Caki2 (cell line): ENCODE results near the gene KDM5B. TPM values are rescaled to one million over a fixed set of nuclear protein-coding genes. Genes with fewer than 3 reads are reported as not detected.
A peak's percentile ranks its signal among the peaks of the same experiment; 100 is the strongest.

Source experiments
- DNase-seq: peaks from one replicate; pipeline ENCODE4 v3.0.0-alpha.2; 2015; ENCODE audit warnings: low read depth
- in situ Hi-C: cut with HindIII; loops from 2 replicates; pipeline ENCODE4 v1.10.0; 2016; ENCODE audit warnings: low sequenced_read_pairs, low pct_unique_long_range_greater_than_20kb, mixed read lengths
- total RNA-seq: library from RNA; depleted of rRNA; stranded (reverse); fragments of >200 nt; shearing (Covaris generic); gene quantifications from 2 replicates; pipeline ENCODE4 v1.2.3, GENCODE V29; 2014; ENCODE audit warnings: low replicate concordance

KDM5B gene
- total RNA-seq, 1 experiment from 2014 or later: 19.2 TPM

DNA sequence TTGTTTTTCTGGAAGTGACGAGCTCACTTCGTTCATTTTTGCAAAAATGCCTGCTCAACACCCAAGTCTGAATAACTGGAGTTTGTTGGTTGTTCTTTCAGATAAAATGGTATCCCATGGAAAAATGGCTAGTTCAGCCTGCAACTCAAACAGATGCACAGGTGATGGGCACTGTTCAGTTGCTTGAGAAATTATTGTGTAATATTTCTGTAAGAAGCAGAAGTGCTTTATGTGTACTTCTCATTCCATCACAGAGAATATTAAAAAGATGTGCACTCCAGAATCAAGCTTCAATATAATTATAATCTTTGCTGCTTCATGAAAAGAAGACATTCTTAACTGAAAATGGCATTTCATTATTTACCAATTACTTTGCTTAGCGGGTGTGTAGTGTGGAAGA, 107.0 kb downstream of the KDM5B start:
- in situ Hi-C loops: no loop called here
- DNase-seq: no peak

DNA sequence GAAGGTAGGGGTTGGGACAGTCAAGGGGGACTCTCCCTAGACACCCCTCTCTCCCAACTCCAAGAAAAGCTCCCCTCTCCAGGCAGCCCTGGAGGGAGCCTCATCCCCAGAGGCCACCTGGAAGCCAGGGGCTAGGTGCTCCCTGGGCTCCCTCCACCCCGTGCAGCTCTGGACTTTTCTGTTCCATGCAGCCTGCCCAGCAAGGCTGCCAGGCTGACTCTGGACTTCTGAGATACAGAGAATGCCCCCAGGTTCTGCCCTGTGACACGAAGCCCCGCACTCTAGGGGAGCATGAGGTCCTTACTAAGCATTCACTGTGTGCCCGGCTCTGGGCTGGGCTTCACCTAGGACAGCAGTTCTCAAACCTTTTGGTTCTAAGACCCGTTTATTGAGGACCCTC, 108.2 kb downstream of the KDM5B start:
- in situ Hi-C loops: no loop called here
- no peak for DNase-seq

DNA sequence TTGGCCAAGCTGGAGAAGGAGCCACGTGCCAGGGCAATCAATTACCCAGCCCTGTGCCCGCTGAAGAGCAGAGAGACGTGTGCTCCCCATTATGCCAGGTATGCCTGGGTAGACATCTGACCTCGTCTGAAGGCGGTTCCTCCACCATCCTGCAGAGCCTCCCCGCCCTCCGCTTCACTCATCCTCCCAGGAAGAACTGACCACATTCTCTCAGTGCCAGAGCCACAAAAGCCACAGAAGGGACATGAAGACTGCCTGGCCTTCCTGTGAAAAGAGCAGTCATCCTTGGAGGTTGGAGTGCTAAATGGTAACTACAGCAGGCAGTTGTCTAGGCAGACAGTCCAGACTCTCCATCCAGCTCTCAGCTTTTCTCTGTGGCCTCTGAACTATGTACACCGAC, 109.9 kb downstream of the KDM5B start:
- DNase-seq: no peak
- in situ Hi-C loops: no loop called here

DNA sequence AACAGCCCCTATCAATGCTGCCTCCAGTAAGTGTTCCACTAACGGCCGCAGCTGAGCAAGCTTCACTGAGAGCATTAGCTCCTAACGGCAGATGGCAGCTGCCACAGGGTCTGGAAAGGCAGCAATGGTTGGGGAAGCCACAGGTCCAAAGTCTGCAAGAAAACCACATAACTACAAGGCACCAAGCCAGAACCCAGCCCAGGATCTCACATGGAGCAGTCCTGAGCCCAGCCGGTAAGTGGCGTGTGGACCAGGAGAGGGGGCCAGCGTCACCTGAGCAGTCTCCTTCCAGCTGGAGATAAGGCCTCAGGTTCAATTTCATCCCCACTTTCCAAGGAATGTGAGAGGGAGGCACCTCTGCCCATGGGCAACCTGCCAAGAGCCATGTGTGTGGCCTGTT, 111.2 kb downstream of the KDM5B start:
- in situ Hi-C loops: no loop called here
- DNase-seq: no peak

DNA sequence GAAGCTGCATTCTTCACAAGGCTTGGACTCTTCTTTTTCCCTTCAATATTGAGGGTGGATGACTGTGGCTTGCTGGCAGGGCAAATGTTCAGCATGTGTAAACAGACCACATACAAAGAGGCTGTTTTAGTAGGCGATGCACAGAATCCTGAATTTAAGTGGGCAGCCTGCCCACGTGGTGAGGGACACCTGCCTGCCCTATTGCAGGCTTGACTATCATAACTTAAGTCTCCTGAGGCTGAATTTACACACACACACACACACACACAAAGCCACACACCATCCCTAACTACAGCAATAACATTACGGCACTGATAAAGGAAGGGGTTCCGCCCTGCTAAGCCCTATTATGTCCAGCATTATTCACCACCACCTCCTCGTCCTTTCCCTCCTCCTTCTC, 113.9 kb downstream of the KDM5B start:
- in situ Hi-C loops: no loop called here
- DNase-seq: no peak

DNA sequence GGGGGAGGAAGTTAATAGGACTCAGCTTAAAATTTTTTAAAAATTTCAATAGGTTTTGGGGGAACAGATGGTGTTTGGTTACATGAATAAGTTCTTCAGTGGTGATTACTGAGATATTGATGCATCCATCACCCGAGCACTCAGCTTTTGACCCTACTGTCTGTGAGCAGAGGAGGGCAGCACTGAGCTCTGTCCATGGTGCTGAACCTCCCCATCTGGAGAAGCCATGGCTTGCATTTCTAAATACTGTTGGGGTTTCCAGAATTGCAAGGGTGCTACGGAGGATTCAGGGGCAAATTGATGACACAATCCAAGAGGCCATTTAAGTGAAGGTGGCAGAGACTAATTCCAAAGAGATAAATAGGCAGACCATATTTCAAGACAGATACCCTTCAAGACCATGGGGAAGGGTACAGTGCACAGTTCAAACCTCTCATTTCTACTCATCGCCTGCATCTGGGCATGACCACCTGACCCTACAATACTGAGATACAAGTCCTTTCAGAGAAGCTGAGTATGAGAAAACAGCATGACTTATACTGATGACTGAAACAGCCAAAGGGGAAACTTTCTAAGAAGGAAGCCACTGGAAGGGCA, 115.2 kb downstream of the KDM5B start:
- DNase-seq: peak; percentile 39
- in situ Hi-C loops: no loop called here

DNA sequence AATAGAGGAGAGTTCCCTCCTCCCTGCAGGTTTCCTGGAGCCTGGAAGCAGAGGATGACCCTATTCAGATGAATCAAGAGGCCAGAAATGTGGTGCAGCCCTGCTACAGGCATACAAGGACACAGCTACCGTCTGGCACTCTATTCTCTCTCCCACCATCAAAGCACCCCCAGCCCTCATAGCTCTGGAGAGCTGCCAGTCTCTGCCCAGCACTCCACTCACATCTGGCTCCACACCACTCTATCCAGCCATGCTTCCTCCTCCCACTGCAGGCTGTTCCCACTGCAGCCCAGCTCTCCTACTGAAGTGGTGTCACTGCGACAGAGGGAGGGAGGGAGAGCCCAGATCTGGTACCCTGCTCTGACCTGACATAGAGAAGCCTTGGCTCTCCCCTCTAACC, 116.4 kb downstream of the KDM5B start:
- no peak for DNase-seq
- in situ Hi-C loops: no loop called here

DNA sequence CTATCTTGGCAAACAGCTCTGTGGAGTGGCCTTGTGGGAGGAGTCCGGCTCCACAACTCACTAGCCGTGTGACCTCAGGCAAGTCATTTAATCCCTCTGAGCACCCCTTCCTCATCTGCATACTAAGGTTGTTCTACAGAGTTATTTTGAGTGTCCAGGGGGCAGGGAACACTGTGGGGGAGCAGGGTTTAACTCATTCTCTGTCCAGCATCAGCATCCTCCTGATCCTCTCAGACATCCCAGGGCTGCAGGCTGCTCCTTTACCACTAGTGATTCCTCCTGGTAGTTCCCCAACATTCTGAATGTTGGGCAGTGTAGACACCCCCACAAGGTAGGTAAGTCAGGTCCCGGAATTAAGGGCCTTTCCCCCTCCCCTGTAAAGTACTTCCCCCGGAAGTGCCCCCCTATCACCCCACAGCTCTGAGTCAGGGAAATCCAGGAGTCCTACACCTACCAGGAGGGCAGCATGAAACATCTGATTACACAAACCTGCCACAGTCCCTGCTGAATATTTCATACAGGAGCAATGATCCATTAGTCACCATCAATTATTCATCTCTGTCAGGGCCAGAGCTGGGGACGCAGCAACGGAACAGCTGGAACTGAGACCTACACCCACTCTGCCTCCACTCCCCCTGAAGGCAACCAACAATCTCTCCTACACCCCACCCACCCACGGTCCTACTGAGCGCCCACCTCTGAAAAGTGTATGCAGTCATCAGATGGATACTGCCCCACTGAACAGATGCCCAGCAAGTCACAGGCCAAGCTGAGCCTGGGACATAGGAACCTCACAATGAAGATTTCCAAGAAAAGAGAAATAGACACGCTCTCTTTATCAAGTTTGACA, 118.5 kb downstream of the KDM5B start:
- no peak for DNase-seq

DNA sequence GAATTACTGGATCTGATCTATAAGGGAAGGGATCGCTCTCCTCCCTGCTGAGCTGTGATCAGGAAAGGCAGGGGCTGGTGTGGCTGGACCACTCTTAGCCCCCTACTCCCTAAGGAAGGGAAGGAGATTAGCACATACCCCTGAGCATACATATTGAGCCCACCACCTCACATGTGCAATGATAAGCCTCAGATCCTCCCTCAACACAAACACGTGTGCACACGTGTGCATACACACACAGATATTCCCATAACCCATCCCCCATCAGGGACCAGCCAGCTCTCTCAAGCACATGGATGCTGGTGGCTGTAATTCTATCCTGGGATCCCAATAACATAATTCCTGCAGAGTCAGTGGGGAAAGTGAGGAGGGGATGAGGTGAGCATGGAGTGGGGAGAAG, 119.1 kb downstream of the KDM5B start:
- no peak for DNase-seq
- in situ Hi-C loops: no loop called here

More for the DNA sequence above, 118.5 kb downstream of the KDM5B start:
- in situ Hi-C loops: no loop called here

DNA sequence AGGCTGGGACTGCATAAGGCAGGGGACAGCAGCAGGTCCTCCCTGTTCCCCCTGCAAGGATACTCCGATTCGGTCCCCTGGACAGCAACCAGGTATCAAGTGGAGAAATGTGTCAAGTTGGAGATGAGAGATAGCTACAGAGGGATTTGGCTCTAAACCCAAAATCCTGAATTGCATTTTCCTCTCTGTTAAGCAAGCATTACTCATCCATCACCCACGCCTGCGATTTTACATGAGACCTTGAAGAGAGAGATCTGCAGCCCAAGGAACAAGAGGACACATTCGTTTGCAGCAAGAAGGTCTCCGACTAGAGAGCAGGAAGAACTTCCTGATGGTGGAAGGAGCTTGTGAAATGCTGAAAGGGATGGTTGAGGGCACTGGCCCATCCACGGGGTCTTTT, 119.8 kb downstream of the KDM5B start:
- DNase-seq: no peak
- in situ Hi-C loops: no loop called here

DNA sequence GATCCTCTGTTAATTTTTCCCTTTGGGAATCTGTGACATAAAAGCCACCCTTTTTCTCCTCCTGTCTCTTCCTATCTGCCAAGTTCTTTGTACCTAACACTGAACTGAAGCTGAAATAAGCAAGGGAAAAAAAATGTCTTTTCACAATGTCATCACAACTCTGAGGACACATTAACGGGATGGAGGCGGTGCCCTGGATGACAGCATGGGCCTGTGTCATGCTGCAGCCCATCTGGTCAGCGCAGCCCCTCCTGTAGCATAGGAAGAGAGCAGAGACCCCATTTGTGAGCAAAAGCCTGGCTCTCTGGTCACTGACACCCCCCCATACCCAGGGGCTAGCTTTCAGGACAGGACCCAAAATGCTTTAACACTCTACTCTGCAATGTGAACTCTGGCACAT, 120.4 kb downstream of the KDM5B start:
- in situ Hi-C loops: no loop called here

DNA sequence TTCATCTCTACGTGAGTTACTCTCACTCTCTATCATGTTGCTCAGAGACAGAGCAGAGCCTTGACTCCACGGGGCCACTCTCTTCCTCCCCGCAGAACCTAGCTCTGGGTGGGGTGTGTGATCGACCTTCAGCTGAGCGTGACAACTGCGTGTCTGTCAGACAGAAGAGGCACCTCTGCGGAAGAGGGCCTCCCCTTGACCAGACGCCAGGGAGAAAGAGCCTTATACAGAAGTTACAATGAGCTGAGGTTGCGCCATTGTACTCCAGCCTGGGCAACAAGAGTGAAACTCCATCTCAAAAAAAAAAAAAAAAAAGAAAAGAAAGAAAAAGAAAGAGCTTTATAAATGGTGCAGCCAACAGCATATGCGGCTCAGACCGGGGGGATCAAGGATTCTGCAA, 120.9 kb downstream of the KDM5B start:
- DNase-seq: no peak
- in situ Hi-C loops: no loop called here

More for the DNA sequence above, 120.4 kb downstream of the KDM5B start:
- no peak for DNase-seq

DNA sequence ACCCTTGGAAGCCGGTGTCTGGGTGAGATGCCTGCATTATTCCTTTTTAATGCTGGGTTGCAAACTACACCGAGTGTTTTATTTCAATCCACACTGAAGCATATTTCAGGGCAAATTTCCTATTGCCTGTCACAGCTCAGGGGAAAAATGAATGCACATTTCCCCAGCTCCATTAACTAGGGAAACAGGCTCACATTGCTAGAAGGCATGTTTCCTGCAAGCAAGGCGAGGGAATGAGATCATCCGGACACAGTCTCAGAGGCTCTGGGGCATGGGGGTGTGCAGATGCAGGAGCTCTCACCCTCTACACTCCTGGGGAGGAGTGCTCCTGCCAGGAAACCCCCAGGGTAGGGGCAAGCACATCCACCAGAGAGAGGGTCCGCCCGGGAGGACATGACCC, 122.6 kb downstream of the KDM5B start:
- in situ Hi-C loops: no loop called here
- no peak for DNase-seq

DNA sequence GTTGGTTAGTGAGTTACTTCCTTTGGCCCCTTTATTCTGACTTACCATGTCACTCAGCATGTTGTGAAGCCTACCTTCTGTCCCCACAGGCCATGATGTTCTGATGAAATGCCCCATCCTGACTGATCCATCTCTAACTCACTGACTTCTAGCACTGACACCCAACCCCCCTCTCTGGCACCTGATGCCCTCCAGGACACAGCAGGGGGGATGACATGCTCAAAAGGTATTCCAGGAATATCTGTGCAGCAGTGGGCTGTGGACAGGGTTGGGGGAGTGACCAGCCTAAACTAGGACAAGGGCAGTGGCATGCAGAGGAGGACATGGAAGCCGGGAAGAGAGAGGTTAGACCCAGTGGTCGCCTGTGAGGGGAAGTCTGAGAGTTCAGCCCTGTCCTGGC, 123.5 kb downstream of the KDM5B start:
- in situ Hi-C loops: no loop called here

DNA sequence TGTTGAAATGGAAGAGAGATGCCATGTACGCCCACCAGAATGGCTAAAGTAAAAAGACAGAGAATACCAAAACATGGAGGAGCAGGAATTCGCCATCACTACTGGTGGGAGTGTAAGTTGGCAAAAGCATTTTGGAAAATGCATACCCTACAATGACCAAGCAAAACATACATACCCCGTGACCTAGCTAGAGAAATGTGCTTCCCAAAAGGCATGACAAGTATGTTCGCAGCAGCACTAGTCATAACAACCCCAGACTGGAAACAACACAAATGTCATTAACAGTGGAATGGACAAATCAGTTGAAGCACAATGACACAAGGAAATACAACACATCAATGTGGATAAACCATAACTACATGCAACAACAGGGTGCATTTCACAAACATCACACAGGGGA, 125.2 kb downstream of the KDM5B start:
- in situ Hi-C loops: no loop called here
- DNase-seq: no peak

More for the DNA sequence above, 123.5 kb downstream of the KDM5B start:
- DNase-seq: no peak

DNA sequence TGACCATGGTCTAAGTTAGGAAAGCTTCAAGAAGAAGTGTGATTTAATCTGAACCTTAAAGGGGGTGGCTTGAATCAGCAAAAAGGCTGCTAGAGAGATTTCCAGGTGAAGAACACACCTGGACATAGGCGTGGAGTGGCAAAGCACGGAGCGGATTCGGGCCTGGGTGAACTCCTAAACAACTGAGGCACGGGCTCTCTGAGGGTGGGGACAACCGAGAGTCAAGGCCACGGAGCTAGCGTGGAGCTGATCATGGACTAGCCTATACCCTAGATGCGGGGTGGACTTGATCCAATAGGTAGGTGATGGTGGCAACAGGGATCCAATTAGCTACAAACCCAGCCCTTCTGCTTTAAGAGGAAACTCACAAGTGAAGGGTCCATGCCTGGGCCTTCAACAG, 125.7 kb downstream of the KDM5B start:
- no peak for DNase-seq
- in situ Hi-C loops: no loop called here

DNA sequence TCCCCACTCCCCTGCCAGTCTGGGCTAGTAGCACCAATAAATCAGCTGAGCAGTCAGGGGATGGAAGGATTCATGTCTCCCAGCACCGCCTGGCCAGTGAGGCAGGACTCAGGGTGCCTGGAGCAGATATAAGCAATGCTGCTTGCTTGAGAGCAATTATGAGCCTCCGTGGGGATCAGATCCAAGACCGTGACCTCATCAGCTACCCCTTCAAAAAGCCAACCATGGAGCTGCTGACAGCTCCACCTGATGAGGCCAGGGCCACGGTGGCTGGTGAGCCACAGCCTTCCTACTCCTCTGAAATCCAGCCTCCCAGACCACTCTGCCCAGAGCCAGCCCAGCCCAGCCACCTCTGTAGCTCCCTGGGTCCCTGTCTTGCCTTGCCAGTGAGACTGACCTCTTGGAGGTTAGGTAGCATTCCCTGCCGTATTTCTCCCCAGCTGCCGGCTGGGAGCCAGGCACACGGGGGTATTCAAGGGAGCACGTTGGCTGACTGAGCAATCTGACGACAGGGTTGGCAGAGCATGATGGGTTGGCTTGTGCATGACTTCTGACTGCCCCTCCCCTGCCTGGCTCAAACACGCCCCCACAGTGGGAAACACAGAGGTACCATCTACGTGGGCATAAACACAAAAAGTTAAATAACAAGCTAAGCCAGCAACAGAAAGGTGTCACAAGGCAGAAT, 126.3 kb downstream of the KDM5B start:
- no peak for DNase-seq
- in situ Hi-C loops: no loop called here

DNA sequence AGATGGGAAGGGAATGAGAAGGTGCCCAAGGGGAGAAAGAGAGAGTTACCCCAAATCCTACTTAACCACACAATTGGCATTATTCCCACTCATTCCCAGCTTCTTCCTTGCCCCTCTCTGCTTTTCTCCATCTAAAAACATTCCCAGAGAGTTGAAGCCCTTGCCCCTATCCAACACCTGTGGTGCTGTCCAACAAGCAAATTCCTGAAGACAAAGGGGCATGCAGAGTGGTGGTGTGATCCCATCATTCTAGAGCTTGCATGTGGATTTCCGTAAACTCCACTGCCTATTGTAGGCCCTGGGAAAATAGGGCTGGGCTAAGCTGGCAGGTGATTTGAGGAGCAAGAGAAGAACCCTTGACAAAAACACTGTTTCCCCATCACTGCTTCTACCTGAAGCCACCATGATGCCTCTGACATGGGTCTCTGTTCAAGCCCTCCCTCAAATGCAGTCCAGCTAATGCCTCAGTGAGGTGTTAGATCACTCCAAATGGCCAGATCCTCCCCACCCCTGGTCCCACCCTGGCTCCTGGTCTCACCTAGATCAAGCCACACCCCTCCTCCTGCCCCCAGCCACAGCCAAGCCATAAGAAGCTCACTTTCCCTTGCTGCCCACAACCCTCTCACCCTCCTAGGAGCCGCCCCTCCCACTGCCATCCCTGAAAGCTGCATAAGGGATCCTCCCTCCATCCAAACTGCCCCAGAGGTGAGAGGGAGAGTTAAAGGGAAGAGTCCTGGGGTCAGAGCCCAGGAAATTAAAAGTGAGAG, 127.5 kb downstream of the KDM5B start:
- in situ Hi-C loops: no loop called here
- DNase-seq: no peak
